Gastroesophageal sphincter (tissue), 4 donors: ENCODE measurements around the gene MMP17. TPM values are rescaled to one million over a fixed set of nuclear protein-coding genes. Genes with fewer than 3 reads are reported as not detected.
A peak's percentile ranks its signal among the peaks of the same experiment; 100 is the strongest.

Experiments used
- ATAC-seq: fragments of 150-250 bp; one replicate; pipeline ENCODE4 v1.9.1; 2016; ENCODE audit warnings: mild to moderate bottlenecking, moderate library complexity
- H3K27ac ChIP-seq, 4 donors: fragments of 200-600 bp; sonication (generic) in 3 of 4; 1 replicate in 3 of 4; 2 replicates in 1 of 4; pipeline ENCODE4 v1.5.1; 2016 to 2019
- H3K27me3 ChIP-seq: fragments of 200-600 bp; sonication (generic); one replicate; pipeline ENCODE4 v1.5.1; 2019
- H3K36me3 ChIP-seq, 2 donors: fragments of 200-600 bp; sonication (generic); one replicate each; pipeline ENCODE4 v1.5.1; 2019; ENCODE audit warnings: control low read depth in 1 of 2
- H3K4me1 ChIP-seq, 3 donors: fragments of 200-600 bp; sonication (generic); 1 replicate in 2 of 3; 2 replicates in 1 of 3; pipeline ENCODE4 v1.5.1; 2016 to 2019; ENCODE audit warnings: control low read depth in 2 of 3
- H3K4me3 ChIP-seq, 2 donors: fragments of 200-600 bp; sonication (generic); one replicate each; pipeline ENCODE4 v1.5.1; 2019; ENCODE audit warnings: mild to moderate bottlenecking in 1 of 2, moderate library complexity in 1 of 2
- H3K9me3 ChIP-seq, 3 donors: fragments of 200-600 bp; sonication (generic); one replicate each; pipeline ENCODE4 v1.5.1; 2017 to 2019; ENCODE audit warnings: control low read depth in 2 of 3
- EP300 ChIP-seq: sonication (generic); formaldehyde crosslinking; IDR thresholded peaks from one replicate; pipeline ENCODE4 v1.6.1; 2017; ENCODE audit warnings: antibody characterized with exemption, mild to moderate bottlenecking
- POLR2A ChIP-seq, 2 donors: fragments of 450-650 bp; IDR thresholded peaks; one replicate each; pipeline ENCODE4 v1.6.1; 2017; ENCODE audit warnings: antibody characterized with exemption in 2 of 2, mild to moderate bottlenecking in 2 of 2, moderate library complexity in 1 of 2
- POLR2AphosphoS5 ChIP-seq: sonication (generic); formaldehyde crosslinking; IDR thresholded peaks from one replicate; pipeline ENCODE4 v1.6.1; 2017; ENCODE audit warnings: antibody characterized with exemption
- WGBS, 2 donors: methylation state at CpG; one replicate each; pipeline ENCODE4 v1.1.5; 2018; ENCODE audit warnings: low coverage in 1 of 2; 5-methylcytosine and 5-hydroxymethylcytosine counted together
- total RNA-seq, 4 donors: library from RNA; depleted of rRNA; stranded (reverse); fragments of >200 nt; gene quantifications; one replicate each; pipeline ENCODE4 v1.1.0, GENCODE V29; 2016
- TF ChIP-seq, protein P1 (sequence below), 4 experiments: fragments of 200-600 bp in 2 of 4; fragments of 450-650 bp in 2 of 4; sonication (generic) in 1 of 4; IDR thresholded peaks; one replicate each; pipeline ENCODE4 v1.5.1; 2017 to 2019; ENCODE audit warnings: antibody characterized with exemption in 4 of 4, mild to moderate bottlenecking in 2 of 4, moderate library complexity in 2 of 4

MMP17 gene
- total RNA-seq, 4 donors from 2014 or later: 2.0 to 7.0 (median 4.5) TPM

DNA sequence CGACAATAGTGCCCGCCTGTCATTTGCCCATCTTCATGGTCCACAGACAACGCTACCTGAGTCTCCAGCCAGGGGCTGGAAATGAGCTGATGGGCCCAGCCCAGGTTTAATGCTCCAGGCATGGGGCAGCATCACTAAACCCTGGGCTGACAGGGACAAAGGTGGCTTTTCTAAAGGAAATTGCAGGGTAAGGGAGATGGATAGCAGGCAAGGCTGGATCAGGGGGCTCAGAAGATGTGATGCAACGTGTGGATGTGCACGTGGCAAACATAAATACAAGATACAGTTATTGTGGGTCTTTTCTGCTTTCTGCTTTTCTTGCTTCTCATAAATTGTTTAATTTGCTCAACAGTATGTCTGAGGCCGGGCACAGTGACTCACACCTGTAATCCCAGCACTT lies 3.7 kb upstream of the MMP17 start:
- Histone ChIP-seq H3K4me3 (no peak overlapping the region), H3K9me3 (no peaks in the 10 kb centered on the region), H3K36me3 (no peaks in the 10 kb centered on the region), H3K4me1 (peaks cover 0 to 20% (median 14%) of the 10 kb centered on the region in 3 donors), H3K27me3 (peaks cover 80% of the 10 kb centered on the region), H3K27ac (no peak overlapping the region)
- TF ChIP-seq POLR2AphosphoS5 (no peak), EP300 (no peak), POLR2A (IDR thresholded peaks at IDR 0.05) (no peak)
- TF ChIP-seq, protein P1, sequence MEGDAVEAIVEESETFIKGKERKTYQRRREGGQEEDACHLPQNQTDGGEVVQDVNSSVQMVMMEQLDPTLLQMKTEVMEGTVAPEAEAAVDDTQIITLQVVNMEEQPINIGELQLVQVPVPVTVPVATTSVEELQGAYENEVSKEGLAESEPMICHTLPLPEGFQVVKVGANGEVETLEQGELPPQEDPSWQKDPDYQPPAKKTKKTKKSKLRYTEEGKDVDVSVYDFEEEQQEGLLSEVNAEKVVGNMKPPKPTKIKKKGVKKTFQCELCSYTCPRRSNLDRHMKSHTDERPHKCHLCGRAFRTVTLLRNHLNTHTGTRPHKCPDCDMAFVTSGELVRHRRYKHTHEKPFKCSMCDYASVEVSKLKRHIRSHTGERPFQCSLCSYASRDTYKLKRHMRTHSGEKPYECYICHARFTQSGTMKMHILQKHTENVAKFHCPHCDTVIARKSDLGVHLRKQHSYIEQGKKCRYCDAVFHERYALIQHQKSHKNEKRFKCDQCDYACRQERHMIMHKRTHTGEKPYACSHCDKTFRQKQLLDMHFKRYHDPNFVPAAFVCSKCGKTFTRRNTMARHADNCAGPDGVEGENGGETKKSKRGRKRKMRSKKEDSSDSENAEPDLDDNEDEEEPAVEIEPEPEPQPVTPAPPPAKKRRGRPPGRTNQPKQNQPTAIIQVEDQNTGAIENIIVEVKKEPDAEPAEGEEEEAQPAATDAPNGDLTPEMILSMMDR (IDR thresholded peaks at IDR 0.05): no peak
- WGBS, 2 donors: 81 to 91% methylated on average over 3 to 4 of the region's 6 CpGs
- no peak for ATAC-seq

- Histone ChIP-seq H3K9me3 (no peaks in the 10 kb centered on the region), H3K4me3 (no peak overlapping the region), H3K27ac (no peak overlapping the region), H3K36me3 (no peaks in the 10 kb centered on the region), H3K4me1 (peaks cover 0 to 28% (median 20%) of the 10 kb centered on the region in 3 donors), H3K27me3 (peaks cover 87% of the 10 kb centered on the region)
- no peak for ATAC-seq
- TF ChIP-seq POLR2AphosphoS5 (no peak), EP300 (no peak), POLR2A (IDR thresholded peaks at IDR 0.05) (no peak)
- TF ChIP-seq, protein P1 (IDR thresholded peaks at IDR 0.05): no peak
- whole genome bisulfite sequencing, 2 donors: 63 to 73% methylated on average over 7 to 17 of the region's 18 CpGs
Measured at GRCh38 chr12:131825146-131825892, 2.9 kb upstream of the MMP17 start.

DNA sequence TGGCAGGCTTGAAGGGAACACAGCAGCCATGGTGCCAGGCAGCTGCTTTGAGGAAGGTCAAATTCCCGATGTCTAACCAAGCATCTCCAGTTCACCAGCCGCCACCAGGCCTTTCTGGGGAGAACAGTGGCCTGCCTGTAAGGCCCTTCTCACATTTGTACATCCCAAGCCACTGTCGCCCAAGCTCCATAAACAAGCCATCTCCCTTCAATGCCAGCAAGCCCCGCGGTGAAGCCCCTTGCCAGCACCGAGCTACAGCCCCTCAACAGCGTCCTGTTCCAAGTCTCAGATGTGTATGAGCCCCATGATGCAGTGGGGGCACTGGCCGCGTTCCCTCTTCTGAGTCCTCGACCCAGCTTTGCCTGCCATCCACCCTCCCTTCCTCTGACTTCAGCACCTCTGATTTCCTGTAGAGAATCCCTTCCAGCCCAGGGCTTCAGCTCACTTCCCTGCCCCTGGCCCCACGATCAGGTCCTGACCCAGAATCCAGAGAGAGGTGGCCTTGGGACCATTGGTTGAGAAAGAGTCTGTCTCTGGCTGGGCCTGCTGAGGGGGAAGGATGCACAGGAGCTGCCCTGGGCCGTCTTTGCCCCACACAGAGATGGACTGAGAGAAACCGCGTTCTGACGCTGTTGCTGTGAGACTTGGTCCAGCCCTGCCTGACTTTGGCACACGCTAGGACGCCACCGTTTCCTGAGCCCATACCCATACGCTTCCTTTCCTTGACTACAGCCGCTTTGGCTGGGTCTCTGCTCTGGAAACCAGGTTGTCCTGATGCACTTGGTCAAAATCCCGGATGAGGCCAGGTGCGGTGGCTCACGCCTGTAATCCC lies 1.9 kb upstream of the MMP17 start:
- H3K9me3 ChIP-seq: no peaks in the 10 kb centered on the region
- H3K27me3 ChIP-seq: peaks cover 89% of the 10 kb centered on the region
- no peak for ATAC-seq
- TF ChIP-seq POLR2AphosphoS5 (no peak), POLR2A (IDR thresholded peaks at IDR 0.05) (no peak), EP300 (no peak)
- TF ChIP-seq, protein P1 (IDR thresholded peaks at IDR 0.05): no peak
- H3K27ac ChIP-seq: no peak overlapping the region
- no peak overlapping the region for H3K4me3 ChIP-seq
- WGBS, 2 donors: 82% methylated on average over 8 of the region's 23 CpGs; no CpG with 5 or more reads in 1 of the 2 donors
- H3K4me1 ChIP-seq: peaks cover 0 to 38% (median 29%) of the 10 kb centered on the region in 3 donors
- no peaks in the 10 kb centered on the region for H3K36me3 ChIP-seq

DNA sequence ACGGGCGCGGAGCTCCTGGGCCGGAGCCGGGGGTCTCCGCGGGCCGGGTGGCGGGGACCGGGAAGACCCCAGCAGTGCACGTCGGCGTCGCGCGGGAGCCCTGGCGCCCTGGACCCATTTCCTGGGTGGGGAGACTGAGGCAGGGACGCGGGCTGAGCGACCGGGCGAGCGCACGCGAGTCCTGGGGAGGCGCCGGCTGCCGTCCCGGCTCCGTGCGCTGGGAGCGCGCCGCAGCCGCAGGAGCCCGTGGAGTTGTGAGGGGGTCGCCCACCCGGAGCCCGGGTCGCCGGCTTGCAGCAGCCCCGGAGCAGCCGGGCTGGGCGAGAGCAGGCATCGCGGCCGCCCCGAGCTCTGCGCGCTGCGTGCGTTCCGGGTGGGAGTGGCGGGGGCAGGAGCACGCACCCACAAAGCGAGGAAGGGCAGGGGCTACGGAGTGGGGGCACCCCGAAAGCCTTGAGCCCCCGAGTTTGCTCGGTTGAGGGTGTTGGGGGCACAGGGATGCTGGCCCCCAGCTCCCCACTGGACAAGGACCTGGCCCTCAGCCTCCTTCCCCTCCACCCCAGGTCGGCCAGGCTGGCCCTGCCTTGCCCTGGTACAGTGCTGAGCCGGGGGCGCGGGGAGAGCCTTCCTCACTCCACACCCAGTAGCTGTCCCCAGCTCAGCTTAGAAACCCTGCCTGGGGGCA lies 620 bp downstream of the MMP17 start:
- WGBS, 2 donors: no CpG with 5 or more reads among the region's 64 CpGs
- TF ChIP-seq POLR2A (IDR thresholded peaks at IDR 0.05): no peak
- TF ChIP-seq POLR2AphosphoS5: no peak
- no peak for TF ChIP-seq EP300
- TF ChIP-seq, protein P1 (IDR thresholded peaks at IDR 0.05): no peak
- H3K4me1 ChIP-seq: peaks cover 0 to 57% (median 30%) of the 10 kb centered on the region in 3 donors

More for the DNA sequence above, 620 bp downstream of the MMP17 start:
- H3K9me3 ChIP-seq: no peaks in the 10 kb centered on the region
- peak overlapping the region in 3 of 4 donors; percentile 20 to 76 (median 42) for H3K27ac ChIP-seq
- no peak for ATAC-seq
- peaks cover 92% of the 10 kb centered on the region for H3K27me3 ChIP-seq
- no peaks in the 10 kb centered on the region for H3K36me3 ChIP-seq
- H3K4me3 ChIP-seq: peak overlapping the region; percentile 5 to 58
